DOHH2 (cell line): ENCODE data around the gene PIK3R2.

Source experiments
- H3F3A ChIP-seq: fragments of 200-600 bp; sonication (generic), shearing (Covaris generic); 2 replicates; pipeline ENCODE4 v1.6.0; 2016; ENCODE audit warnings: antibody characterized with exemption, mild to moderate bottlenecking; ENCODE audit not compliant: control insufficient read depth, insufficient read depth
- H3K27ac ChIP-seq: fragments of 200-600 bp; sonication (generic); 2 replicates; pipeline ENCODE4 v1.5.1; 2014; ENCODE audit warnings: low read depth, mild to moderate bottlenecking, low read length, moderate library complexity
- H3K27me3 ChIP-seq: fragments of 200-600 bp; sonication (generic); 2 replicates; pipeline ENCODE4 v1.6.1; 2014; ENCODE audit warnings: mild to moderate bottlenecking, low read length, mixed read lengths; ENCODE audit not compliant: control insufficient read depth
- H3K36me3 ChIP-seq: fragments of 200-600 bp; sonication (generic); 2 replicates; pipeline ENCODE4 v1.6.1; 2014; ENCODE audit warnings: mild to moderate bottlenecking, low read length, moderate library complexity, mixed read lengths; ENCODE audit not compliant: control insufficient read depth
- H3K4me1 ChIP-seq: fragments of 200-600 bp; sonication (generic); 2 replicates; pipeline ENCODE4 v1.6.1; 2014; ENCODE audit warnings: mild to moderate bottlenecking, low read length, mixed read lengths; ENCODE audit not compliant: control insufficient read depth
- H3K4me2 ChIP-seq: fragments of 200-600 bp; sonication (generic); 2 replicates; pipeline ENCODE4 v1.6.0; 2014; ENCODE audit warnings: mild to moderate bottlenecking, low read length, moderate library complexity
- H3K4me3 ChIP-seq: fragments of 200-600 bp; sonication (generic); 2 replicates; pipeline ENCODE4 v1.5.1; 2014; ENCODE audit warnings: mild to moderate bottlenecking, low read length, mixed read lengths
- H3K79me2 ChIP-seq: fragments of 200-600 bp; sonication (generic); 2 replicates; pipeline ENCODE4 v1.6.1; 2014; ENCODE audit warnings: mild to moderate bottlenecking, low read length, mixed read lengths; ENCODE audit not compliant: control insufficient read depth
- H3K9me2 ChIP-seq: fragments of 200-600 bp; sonication (generic); replicated peaks from 2 replicates; pipeline ENCODE4 v1.6.1; 2014; ENCODE audit warnings: mild to moderate bottlenecking, low read length, mixed read lengths; ENCODE audit not compliant: control insufficient read depth
- H3K9me3 ChIP-seq: fragments of 200-600 bp; sonication (generic); 2 replicates; pipeline ENCODE4 v1.6.1; 2014; ENCODE audit warnings: antibody characterized with exemption, low read length, mixed read lengths; ENCODE audit not compliant: control insufficient read depth, insufficient read depth
- H4K20me1 ChIP-seq: fragments of 200-600 bp; sonication (generic); 2 replicates; pipeline ENCODE4 v1.6.0; 2014; ENCODE audit warnings: low read depth, mild to moderate bottlenecking, antibody characterized with exemption, low read length, moderate library complexity; ENCODE audit not compliant: control insufficient read depth, insufficient read depth
- CTCF ChIP-seq: fragments of 200-600 bp; sonication (generic); IDR thresholded peaks from one replicate; pipeline ENCODE4 v1.5.1; 2014; ENCODE audit warnings: antibody characterized with exemption, mild to moderate bottlenecking, low read depth, low read length; ENCODE audit not compliant: poor library complexity, severe bottlenecking
- EZH2phosphoT487 ChIP-seq: fragments of 200-600 bp; sonication (generic); IDR thresholded peaks from 2 replicates; pipeline ENCODE4 v1.6.1; 2017; ENCODE audit warnings: borderline replicate concordance, mild to moderate bottlenecking, antibody characterized with exemption, low read length, moderate library complexity, mixed read lengths

The PIK3R2 gene

GRCh38 chr19:18218159-18218558, 65.2 kb downstream of the PIK3R2 start:
- Histone ChIP-seq H3K9me3 (no peaks in the 10 kb centered on the region), H3K79me2 (no peaks in the 10 kb centered on the region), H4K20me1 (no peaks in the 10 kb centered on the region), H3K4me3 (no peak overlapping the region), H3K9me2 (no peaks in the 10 kb centered on the region), H3F3A (no peaks in the 10 kb centered on the region), H3K27me3 (peaks cover 38% of the 10 kb centered on the region), H3K36me3 (no peaks in the 10 kb centered on the region), H3K4me2 (no peak overlapping the region), H3K27ac (no peak overlapping the region), H3K4me1 (no peaks in the 10 kb centered on the region)
- TF ChIP-seq CTCF: no peak
- no peak for TF ChIP-seq EZH2phosphoT487

GRCh38 chr19:18218600-18218999, 65.6 kb downstream of the PIK3R2 start:
- Histone ChIP-seq H3K4me2 (no peak overlapping the region), H3K4me3 (no peak overlapping the region), H3K9me3 (no peaks in the 10 kb centered on the region), H3K27ac (no peak overlapping the region), H3K79me2 (no peaks in the 10 kb centered on the region), H3K4me1 (no peaks in the 10 kb centered on the region), H3K9me2 (no peaks in the 10 kb centered on the region), H4K20me1 (no peaks in the 10 kb centered on the region), H3K27me3 (peaks cover 35% of the 10 kb centered on the region), H3K36me3 (no peaks in the 10 kb centered on the region), H3F3A (no peaks in the 10 kb centered on the region)
- no peak for TF ChIP-seq CTCF
- TF ChIP-seq EZH2phosphoT487: no peak
